Gastrocnemius medialis (tissue), 4 donors: ENCODE data around the gene REP15. TPM values are rescaled to one million over a fixed set of nuclear protein-coding genes. Genes with fewer than 3 reads are reported as not detected.

Experiments
- ATAC-seq, 2 donors: fragments of 150-250 bp; one replicate each; pipeline ENCODE4 v1.9.1; 2016
- DNase-seq, 2 donors: peaks; one replicate each; pipeline ENCODE4 v3.0.0-alpha.2; 2019
- H3K27ac ChIP-seq, 4 donors: fragments of 200-600 bp; sonication (generic); 1 replicate in 1 of 4; 2 replicates in 3 of 4; pipeline ENCODE4 v1.5.1; 2016 to 2018; ENCODE audit warnings: mild to moderate bottlenecking in 2 of 4, moderate library complexity in 1 of 4
- H3K27me3 ChIP-seq, 3 donors: fragments of 200-600 bp; sonication (generic) in 2 of 3; 1 replicate in 1 of 3; 2 replicates in 2 of 3; pipeline versions ENCODE4 v1.5.1 to v1.6.0; 2016 to 2019; ENCODE audit warnings: mild to moderate bottlenecking in 1 of 3, moderate library complexity in 1 of 3
- H3K36me3 ChIP-seq, 2 donors: fragments of 200-600 bp; sonication (generic) in 1 of 2; one replicate each; pipeline ENCODE4 v1.5.1; 2017 to 2018
- H3K4me1 ChIP-seq, 2 donors: fragments of 200-600 bp; sonication (generic) in 1 of 2; one replicate each; pipeline ENCODE4 v1.5.1; 2016 to 2017; ENCODE audit warnings: mild to moderate bottlenecking in 2 of 2
- H3K4me3 ChIP-seq, 4 donors: fragments of 200-600 bp; sonication (generic) in 3 of 4; 1 replicate in 1 of 4; 2 replicates in 3 of 4; pipeline ENCODE4 v1.5.1; 2016 to 2019; ENCODE audit warnings: mild to moderate bottlenecking in 2 of 4
- H3K9me3 ChIP-seq, 3 donors: fragments of 200-600 bp; sonication (generic) in 2 of 3; 1 replicate in 1 of 3; 2 replicates in 2 of 3; pipeline ENCODE4 v1.5.1; 2016 to 2019
- POLR2A ChIP-seq, 2 donors: fragments of 450-650 bp; IDR thresholded peaks; one replicate each; pipeline ENCODE4 v1.6.1; 2017; ENCODE audit warnings: antibody characterized with exemption in 2 of 2, mild to moderate bottlenecking in 2 of 2, moderate library complexity in 2 of 2
- in situ Hi-C, 4 donors: fragments of 200-750 bp; cut with MboI; loops; one replicate each; pipeline versions ENCODE4 v1.15.0 to v1.8.0; 2017; ENCODE audit warnings: low sequenced_read_pairs in 4 of 4
- intact Hi-C: fragments of 100-400 bp; cut with DNase I; formaldehyde crosslinking; loops from one replicate; pipeline ENCODE4 v1.15.1; 2023; ENCODE audit warnings: low total_unique reads
- total RNA-seq, 4 donors: library from RNA; depleted of rRNA; stranded (reverse); fragments of >200 nt; gene quantifications; one replicate each; pipeline versions ENCODE4 v1.1.0 to v1.2.3, GENCODE V29; 2016
- TF ChIP-seq, protein P1 (sequence below), 5 experiments: fragments of 450-650 bp in 3 of 5; fragments of 200-600 bp in 2 of 5; sonication (generic) in 2 of 5; IDR thresholded peaks in 4 of 5; conservative IDR thresholded peaks in 1 of 5; 1 replicate in 4 of 5; 2 replicates in 1 of 5; pipeline ENCODE4 v1.5.1; 2016 to 2019; ENCODE audit warnings: antibody characterized with exemption in 5 of 5, mild to moderate bottlenecking in 3 of 5, moderate library complexity in 3 of 5

REP15 gene
- total RNA-seq, 4 donors from 2014 or later: 0.92 to 1.8 (median 1.4) TPM; not detected in 1

DNA sequence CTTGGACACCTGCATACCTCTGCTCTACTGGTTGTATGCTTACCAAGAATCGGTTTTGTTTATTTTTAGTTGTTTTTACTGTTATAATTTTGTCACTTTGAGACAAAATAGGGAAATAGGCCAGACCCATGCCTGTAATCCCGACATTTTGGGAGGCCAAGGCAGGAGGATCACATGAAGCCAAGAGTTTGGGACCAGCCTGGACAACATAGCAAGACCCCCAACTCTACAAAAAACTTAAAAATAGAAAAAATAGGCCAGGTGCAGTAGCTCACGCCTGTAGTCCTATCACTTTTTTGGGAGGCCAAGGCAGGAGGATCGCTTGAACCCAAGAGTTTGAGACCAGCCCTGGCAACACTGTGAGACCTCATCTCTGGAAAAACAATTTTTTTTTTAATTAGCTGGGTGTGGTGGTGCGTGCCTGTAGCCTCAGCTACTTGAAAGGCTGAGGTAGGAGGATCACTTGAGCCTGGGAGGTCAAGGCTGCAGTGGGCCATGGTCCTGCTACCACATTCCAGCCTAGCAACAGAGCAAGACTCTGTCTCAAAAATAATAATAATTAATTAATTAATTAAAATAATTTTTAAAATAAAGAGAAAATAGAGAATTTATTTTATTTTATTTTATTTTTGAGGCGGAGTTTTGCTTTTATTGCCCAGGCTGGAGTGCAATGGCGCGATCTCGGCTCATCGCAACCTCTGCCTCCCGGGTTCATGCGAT, 13.1 kb downstream of the REP15 start:
- no peaks in the 10 kb centered on the region for H3K9me3 ChIP-seq
- H3K27me3 ChIP-seq: no peaks in the 10 kb centered on the region
- no peak for ATAC-seq
- TF ChIP-seq, protein P1, sequence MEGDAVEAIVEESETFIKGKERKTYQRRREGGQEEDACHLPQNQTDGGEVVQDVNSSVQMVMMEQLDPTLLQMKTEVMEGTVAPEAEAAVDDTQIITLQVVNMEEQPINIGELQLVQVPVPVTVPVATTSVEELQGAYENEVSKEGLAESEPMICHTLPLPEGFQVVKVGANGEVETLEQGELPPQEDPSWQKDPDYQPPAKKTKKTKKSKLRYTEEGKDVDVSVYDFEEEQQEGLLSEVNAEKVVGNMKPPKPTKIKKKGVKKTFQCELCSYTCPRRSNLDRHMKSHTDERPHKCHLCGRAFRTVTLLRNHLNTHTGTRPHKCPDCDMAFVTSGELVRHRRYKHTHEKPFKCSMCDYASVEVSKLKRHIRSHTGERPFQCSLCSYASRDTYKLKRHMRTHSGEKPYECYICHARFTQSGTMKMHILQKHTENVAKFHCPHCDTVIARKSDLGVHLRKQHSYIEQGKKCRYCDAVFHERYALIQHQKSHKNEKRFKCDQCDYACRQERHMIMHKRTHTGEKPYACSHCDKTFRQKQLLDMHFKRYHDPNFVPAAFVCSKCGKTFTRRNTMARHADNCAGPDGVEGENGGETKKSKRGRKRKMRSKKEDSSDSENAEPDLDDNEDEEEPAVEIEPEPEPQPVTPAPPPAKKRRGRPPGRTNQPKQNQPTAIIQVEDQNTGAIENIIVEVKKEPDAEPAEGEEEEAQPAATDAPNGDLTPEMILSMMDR (IDR thresholded peaks at IDR 0.05 in 4 of 5, conservative IDR thresholded peaks at IDR 0.05 in 1 of 5): no peak
- intact Hi-C loops (no loop called here), in situ Hi-C loops (no loop called here)
- DNase-seq: no peak
- H3K4me3 ChIP-seq: peak overlapping the region; percentile 82 to 98 (median 86)
- H3K36me3 ChIP-seq: no peaks in the 10 kb centered on the region
- H3K4me1 ChIP-seq: peaks cover 19 to 23% of the 10 kb centered on the region in 2 donors
- peak overlapping the region; percentile 78 to 87 (median 85) for H3K27ac ChIP-seq

GRCh38 chr12:27709932-27710591, 13.8 kb downstream of the REP15 start:
- H3K27me3 ChIP-seq: no peaks in the 10 kb centered on the region
- ATAC-seq: peak; percentile 70 to 74
- peaks cover 19 to 23% of the 10 kb centered on the region in 2 donors for H3K4me1 ChIP-seq
- peak in 1 of 2 donors; percentile 20 for DNase-seq
- H3K9me3 ChIP-seq: no peaks in the 10 kb centered on the region
- peak overlapping the region; percentile 82 to 98 (median 86) for H3K4me3 ChIP-seq
- intact Hi-C loops (loop anchor here (5.0 to 10.0 kb wide), 3 partner anchors 72 to 685 kb away; partner anchors contain the start of genes CCDC91, KLHL42, MANSC4 and MED21), in situ Hi-C loops (no loop called here)
- H3K27ac ChIP-seq: peak overlapping the region; percentile 78 to 87 (median 85)
- TF ChIP-seq POLR2A (IDR thresholded peaks at IDR 0.05): no peak
- TF ChIP-seq, protein P1 (IDR thresholded peaks at IDR 0.05 in 4 of 5, conservative IDR thresholded peaks at IDR 0.05 in 1 of 5): no peak
- peaks cover 0 to under 1% of the 10 kb centered on the region in 2 donors for H3K36me3 ChIP-seq

GRCh38 chr12:27710592-27711316, 14.5 kb downstream of the REP15 start, which contains the start of gene MRPS35:
MRPS35 (plus strand) TSS chr12:27710832; CDS start chr12:27710844, 12 bp downstream.
- Histone ChIP-seq H3K27ac (peak within 1 kb of the TSS; percentile 78 to 87 (median 85)), H3K4me1 (peaks cover 19 to 23% of the 10 kb centered on the region in 2 donors), H3K9me3 (no peaks in the 10 kb centered on the region), H3K36me3 (peaks cover 0 to 5% of the 10 kb centered on the region in 2 donors), H3K4me3 (peak within 1 kb of the TSS; percentile 82 to 98 (median 86)), H3K27me3 (no peaks in the 10 kb centered on the region)
- TF ChIP-seq, protein P1 (IDR thresholded peaks at IDR 0.05 in 4 of 5, conservative IDR thresholded peaks at IDR 0.05 in 1 of 5): no peak
- TF ChIP-seq POLR2A (IDR thresholded peaks at IDR 0.05): peak; percentile 46 to 56
- peak; percentile 85 to 87 for DNase-seq
- in situ Hi-C loops (no loop called here), intact Hi-C loops (loop anchor here (5.0 to 10.0 kb wide), 3 partner anchors 72 to 686 kb away; partner anchors contain the start of genes CCDC91, KLHL42, MANSC4 and MED21)
- peak; percentile 95 to 96 for ATAC-seq

DNA sequence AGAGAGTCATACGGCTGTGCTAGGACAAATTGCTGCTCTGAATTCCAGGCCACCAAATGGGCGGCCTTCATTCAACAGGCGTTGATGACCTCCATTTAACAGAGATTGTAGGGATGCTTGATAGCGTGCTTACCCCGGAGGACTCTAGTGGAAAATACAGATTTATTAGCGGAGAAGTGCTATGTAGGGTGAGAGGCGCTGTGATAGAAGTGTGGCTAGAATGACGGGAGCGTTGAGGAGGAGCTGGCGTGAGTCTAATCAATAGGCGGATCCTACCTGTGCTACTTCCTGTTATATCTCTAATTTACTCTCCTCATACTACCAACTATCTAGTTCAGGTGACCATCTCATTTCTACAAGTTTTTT, 15.1 kb downstream of the REP15 start:
- TF ChIP-seq POLR2A (IDR thresholded peaks at IDR 0.05): no peak
- TF ChIP-seq, protein P1 (IDR thresholded peaks at IDR 0.05 in 4 of 5, conservative IDR thresholded peaks at IDR 0.05 in 1 of 5): no peak
- H3K27ac ChIP-seq: peak overlapping the region; percentile 78 to 87 (median 85)
- H3K27me3 ChIP-seq: no peaks in the 10 kb centered on the region
- in situ Hi-C loops (no loop called here), intact Hi-C loops (loop anchor here (5.0 to 10.0 kb wide), 3 partner anchors 71 to 686 kb away; partner anchors contain the start of genes CCDC91, KLHL42, MANSC4 and MED21)
- no peaks in the 10 kb centered on the region for H3K9me3 ChIP-seq
- peaks cover 19 to 23% of the 10 kb centered on the region in 2 donors for H3K4me1 ChIP-seq
- no peak for DNase-seq
- H3K4me3 ChIP-seq: peak overlapping the region; percentile 82 to 98 (median 86)
- H3K36me3 ChIP-seq: peaks cover 0 to 11% of the 10 kb centered on the region in 2 donors
- ATAC-seq: no peak
